Upper lobe of left lung (tissue), 6 donors: ENCODE measurements around the gene GRB10. TPM values are rescaled to one million over a fixed set of nuclear protein-coding genes. Genes with fewer than 3 reads are reported as not detected.

Experiments used
- ATAC-seq, 2 donors: fragments of 200-7000 bp; cut with Tn5 transposase; one replicate each; pipeline ENCODE4 v1.9.1; 2022; ENCODE audit warnings: mild to moderate bottlenecking in 2 of 2, moderate library complexity in 2 of 2; ENCODE audit not compliant: low FRiP score in 2 of 2
- DNase-seq, 2 donors: peaks; one replicate each; pipeline ENCODE4 v3.0.0-alpha.2; 2019 to 2020
- H3K27ac ChIP-seq, 4 donors: fragments of 200-600 bp; sonication (generic); one replicate each; pipeline ENCODE4 v1.5.1; 2016 to 2019
- H3K27me3 ChIP-seq, 4 donors: fragments of 200-600 bp; sonication (generic); one replicate each; pipeline ENCODE4 v1.5.1; 2017 to 2019
- H3K36me3 ChIP-seq, 4 donors: fragments of 200-600 bp; sonication (generic); one replicate each; pipeline ENCODE4 v1.5.1; 2016 to 2019
- H3K4me1 ChIP-seq, 4 donors: fragments of 200-600 bp; sonication (generic); one replicate each; pipeline ENCODE4 v1.5.1; 2018 to 2019
- H3K4me3 ChIP-seq, 4 donors: fragments of 200-600 bp; sonication (generic); one replicate each; pipeline ENCODE4 v1.5.1; 2017 to 2019; ENCODE audit warnings: mild to moderate bottlenecking in 2 of 4, moderate library complexity in 1 of 4
- H3K9me3 ChIP-seq, 4 donors: fragments of 200-600 bp; sonication (generic); one replicate each; pipeline ENCODE4 v1.5.1; 2018 to 2019
- CTCF ChIP-seq, 6 experiments: fragments of 450-650 bp in 4 of 6; fragments of 200-600 bp in 2 of 6; sonication (generic) in 2 of 6; IDR thresholded peaks; one replicate each; pipeline ENCODE4 v1.5.1; 2016 to 2019; ENCODE audit warnings: antibody characterized with exemption in 6 of 6
- EP300 ChIP-seq, 4 donors: sonication (generic); formaldehyde crosslinking; IDR thresholded peaks; one replicate each; pipeline ENCODE4 v1.5.1; 2017; ENCODE audit warnings: antibody characterized with exemption in 4 of 4, control low read depth in 2 of 4
- POLR2A ChIP-seq, 4 donors: fragments of 450-650 bp; IDR thresholded peaks; one replicate each; pipeline ENCODE4 v1.5.1; 2016 to 2017; ENCODE audit warnings: antibody characterized with exemption in 4 of 4, mild to moderate bottlenecking in 2 of 4
- POLR2AphosphoS5 ChIP-seq, 2 donors: sonication (generic); formaldehyde crosslinking; IDR thresholded peaks; one replicate each; pipeline ENCODE4 v1.5.1; 2017; ENCODE audit warnings: antibody characterized with exemption in 2 of 2
- whole genome bisulfite sequencing, 2 donors: methylation state at CpG; one replicate each; pipeline ENCODE4 v1.1.5; 2017 to 2018; 5-methylcytosine and 5-hydroxymethylcytosine counted together
- total RNA-seq, 6 donors: library from RNA; depleted of rRNA in 4 of 6; stranded (reverse); fragments of >200 nt in 4 of 6; gene quantifications; one replicate each; pipeline versions ENCODE4 v1.1.0 to v1.2.1, GENCODE V29; 2016 to 2021
- donor health status: DM: no; HTN: no; CAD: no; lungs with moderate emphysema.
- donor health status: DM: no; HTN: yes; CAD: no; lungs with severe emphysema.

GRB10 gene
- total RNA-seq, 6 donors from 2014 or later = 32.8 to 92.2 (median 46.5) TPM

- no peaks in the 10 kb centered on the region for H3K9me3 ChIP-seq
- no peak overlapping the region for H3K4me3 ChIP-seq
- no peaks in the 10 kb centered on the region for H3K4me1 ChIP-seq
- WGBS, 2 donors = 94 to 98% methylated on average over 9 to 13 of the region's 13 CpGs
- no peak for TF ChIP-seq POLR2AphosphoS5 (IDR thresholded peaks at IDR 0.05)
- no peak for TF ChIP-seq CTCF (IDR thresholded peaks at IDR 0.05)
- no peak for TF ChIP-seq POLR2A (IDR thresholded peaks at IDR 0.05)
- TF ChIP-seq EP300 (IDR thresholded peaks at IDR 0.05) = no peak
- no peak overlapping the region for H3K27ac ChIP-seq
- H3K27me3 ChIP-seq = no peaks in the 10 kb centered on the region
- no peak for ATAC-seq
- no peak for DNase-seq
- H3K36me3 ChIP-seq = peaks cover 0 to 50% (median 26%) of the 10 kb centered on the region in 4 donors
Observed at GRCh38 chr7:50592940-50593339, 189.8 kb downstream of the GRB10 start.

- Histone ChIP-seq H3K27ac (no peak overlapping the region), H3K4me1 (no peaks in the 10 kb centered on the region), H3K9me3 (no peaks in the 10 kb centered on the region), H3K36me3 (peaks cover 0 to 39% (median 20%) of the 10 kb centered on the region in 4 donors), H3K4me3 (no peak overlapping the region), H3K27me3 (no peaks in the 10 kb centered on the region)
- no peak for DNase-seq
- TF ChIP-seq EP300 (IDR thresholded peaks at IDR 0.05) = no peak
- no peak for TF ChIP-seq CTCF (IDR thresholded peaks at IDR 0.05)
- no peak for TF ChIP-seq POLR2A (IDR thresholded peaks at IDR 0.05)
- TF ChIP-seq POLR2AphosphoS5 (IDR thresholded peaks at IDR 0.05) = no peak
- WGBS, 2 donors = 88 to 90% methylated on average over 20 to 21 of the region's 21 CpGs
- ATAC-seq = peak in 1 of 2 donors; percentile 35
Observed at GRCh38 chr7:50591480-50592438, 190.9 kb downstream of the GRB10 start.

- no peak overlapping the region for H3K27ac ChIP-seq
- H3K4me1 ChIP-seq = no peaks in the 10 kb centered on the region
- TF ChIP-seq CTCF (IDR thresholded peaks at IDR 0.05) = no peak
- TF ChIP-seq POLR2AphosphoS5 (IDR thresholded peaks at IDR 0.05) = no peak
- no peak for TF ChIP-seq EP300 (IDR thresholded peaks at IDR 0.05)
- no peak for TF ChIP-seq POLR2A (IDR thresholded peaks at IDR 0.05)
- no peak overlapping the region for H3K4me3 ChIP-seq
- WGBS, 2 donors = 93 to 98% methylated on average over 5 of the region's 5 CpGs
- no peaks in the 10 kb centered on the region for H3K27me3 ChIP-seq
- no peaks in the 10 kb centered on the region for H3K9me3 ChIP-seq
- ATAC-seq = no peak
- DNase-seq = no peak
- H3K36me3 ChIP-seq = peaks cover 0 to 39% (median 18%) of the 10 kb centered on the region in 4 donors
Observed at GRCh38 chr7:50591098-50591479, 191.6 kb downstream of the GRB10 start.

- DNase-seq = peak in 1 of 2 donors; percentile 52
Observed at GRCh38 chr7:50590535-50590934, 192.2 kb downstream of the GRB10 start.

More at GRCh38 chr7:50590535-50590934, 192.2 kb downstream of the GRB10 start:
- 95% methylated on average over 13 of the region's 13 CpGs for WGBS, 2 donors
- peaks cover 0 to 39% (median 18%) of the 10 kb centered on the region in 4 donors for H3K36me3 ChIP-seq
- ATAC-seq = no peak
- H3K27ac ChIP-seq = no peak overlapping the region
- no peaks in the 10 kb centered on the region for H3K9me3 ChIP-seq
- H3K4me1 ChIP-seq = no peaks in the 10 kb centered on the region
- TF ChIP-seq POLR2A (IDR thresholded peaks at IDR 0.05) = no peak
- no peak for TF ChIP-seq POLR2AphosphoS5 (IDR thresholded peaks at IDR 0.05)
- TF ChIP-seq CTCF (IDR thresholded peaks at IDR 0.05) = no peak
- TF ChIP-seq EP300 (IDR thresholded peaks at IDR 0.05) = no peak
- no peaks in the 10 kb centered on the region for H3K27me3 ChIP-seq
- H3K4me3 ChIP-seq = no peak overlapping the region
